ENCODE results near the gene MYO5A.

MYO5A gene

DNA sequence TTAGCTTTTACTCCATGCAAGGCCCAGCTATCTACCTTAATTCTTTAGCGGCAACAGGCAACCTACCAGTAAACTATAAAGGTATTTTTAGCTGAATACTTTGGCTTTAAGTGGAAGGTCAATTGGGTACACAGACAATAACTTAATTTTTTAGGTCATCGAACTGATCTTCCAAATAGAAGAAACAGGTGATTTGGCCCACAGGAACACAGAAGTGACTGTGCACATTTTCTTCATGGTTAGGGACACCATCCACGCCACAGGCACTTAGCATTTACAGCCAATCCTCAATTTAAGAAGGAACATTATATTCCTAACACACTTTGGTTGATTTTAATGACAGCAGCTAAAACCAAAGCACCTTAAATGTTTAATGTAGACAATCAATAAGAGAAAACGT lies 38.2 kb upstream of the MYO5A start:
- peak overlapping the region; percentile 91 for H3K27ac ChIP-seq
- TF ChIP-seq, protein P1, sequence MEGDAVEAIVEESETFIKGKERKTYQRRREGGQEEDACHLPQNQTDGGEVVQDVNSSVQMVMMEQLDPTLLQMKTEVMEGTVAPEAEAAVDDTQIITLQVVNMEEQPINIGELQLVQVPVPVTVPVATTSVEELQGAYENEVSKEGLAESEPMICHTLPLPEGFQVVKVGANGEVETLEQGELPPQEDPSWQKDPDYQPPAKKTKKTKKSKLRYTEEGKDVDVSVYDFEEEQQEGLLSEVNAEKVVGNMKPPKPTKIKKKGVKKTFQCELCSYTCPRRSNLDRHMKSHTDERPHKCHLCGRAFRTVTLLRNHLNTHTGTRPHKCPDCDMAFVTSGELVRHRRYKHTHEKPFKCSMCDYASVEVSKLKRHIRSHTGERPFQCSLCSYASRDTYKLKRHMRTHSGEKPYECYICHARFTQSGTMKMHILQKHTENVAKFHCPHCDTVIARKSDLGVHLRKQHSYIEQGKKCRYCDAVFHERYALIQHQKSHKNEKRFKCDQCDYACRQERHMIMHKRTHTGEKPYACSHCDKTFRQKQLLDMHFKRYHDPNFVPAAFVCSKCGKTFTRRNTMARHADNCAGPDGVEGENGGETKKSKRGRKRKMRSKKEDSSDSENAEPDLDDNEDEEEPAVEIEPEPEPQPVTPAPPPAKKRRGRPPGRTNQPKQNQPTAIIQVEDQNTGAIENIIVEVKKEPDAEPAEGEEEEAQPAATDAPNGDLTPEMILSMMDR (conservative IDR thresholded peaks at IDR 0.05): no peak

DNA sequence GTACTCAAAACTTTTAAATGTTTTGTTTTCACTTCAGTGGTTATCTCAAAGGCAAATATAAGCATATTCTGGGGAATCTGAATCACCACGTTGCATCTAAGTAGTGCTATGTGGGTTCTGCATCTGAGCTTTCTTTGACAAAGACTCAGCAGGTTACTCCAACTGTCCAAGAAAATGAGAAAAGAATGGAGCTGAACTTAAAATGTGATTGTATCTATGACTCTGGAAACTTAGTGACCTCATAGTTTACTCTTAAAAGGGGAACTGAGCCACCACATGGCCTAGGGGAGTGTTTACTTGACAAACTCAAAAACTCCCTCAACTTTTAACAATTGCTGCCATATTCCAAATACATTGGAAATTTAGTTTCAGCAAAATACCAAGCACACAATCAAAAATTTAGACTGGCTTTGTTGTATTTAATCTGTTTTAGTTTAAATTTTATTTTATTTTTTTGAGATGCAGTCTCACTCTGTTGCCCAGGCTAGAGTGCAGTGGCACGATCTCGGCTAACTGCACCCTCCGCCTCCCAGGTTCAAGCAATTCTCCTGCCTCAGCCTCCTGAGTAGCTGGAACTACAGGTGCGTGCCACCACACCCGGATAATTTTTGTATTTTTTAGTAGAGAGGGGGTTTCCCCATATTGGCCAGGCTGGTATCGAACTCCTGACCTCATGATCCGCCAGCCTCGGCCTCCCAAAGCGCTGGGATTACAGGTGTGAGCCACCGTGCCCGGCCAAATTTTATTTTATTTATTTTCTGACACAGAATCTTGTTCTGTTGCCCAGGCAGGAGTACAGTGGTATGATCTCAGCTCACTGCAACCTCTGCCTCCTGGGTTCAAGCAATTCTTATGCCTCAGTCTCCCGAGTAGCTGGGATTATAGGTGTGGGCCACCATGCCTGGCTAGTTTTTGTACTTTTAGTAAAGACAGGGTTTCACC lies 37.0 kb upstream of the MYO5A start:
- peak overlapping the region; percentile 91 for H3K27ac ChIP-seq

DNA sequence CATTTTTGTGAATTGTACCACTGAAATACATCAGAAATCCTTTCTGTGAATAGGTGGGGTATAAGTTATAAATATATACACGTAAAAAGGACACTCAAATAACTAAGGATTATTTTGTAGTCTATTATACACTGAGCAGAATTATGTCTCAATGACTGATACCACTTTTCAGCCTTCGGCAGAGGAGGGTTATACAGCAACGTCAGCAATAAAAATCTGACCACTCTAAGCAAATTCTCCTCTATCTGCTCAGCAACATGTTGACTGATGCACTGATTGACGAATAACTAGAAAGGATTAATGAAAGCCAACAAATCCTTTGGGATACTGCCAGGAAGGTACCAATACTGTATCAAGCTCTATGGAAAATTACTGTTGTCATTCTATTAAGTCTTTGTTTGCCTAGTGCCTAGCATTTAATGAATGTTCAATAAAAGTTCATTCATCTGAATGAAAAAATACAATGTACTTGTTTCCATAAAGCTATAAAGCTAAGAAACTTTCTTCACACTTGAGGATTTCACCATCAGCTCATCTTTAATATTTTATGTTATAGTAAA lies 34.9 kb upstream of the MYO5A start:
- TF ChIP-seq, protein P1 (conservative IDR thresholded peaks at IDR 0.05): no peak
- H3K27ac ChIP-seq: peak overlapping the region; percentile 38

DNA sequence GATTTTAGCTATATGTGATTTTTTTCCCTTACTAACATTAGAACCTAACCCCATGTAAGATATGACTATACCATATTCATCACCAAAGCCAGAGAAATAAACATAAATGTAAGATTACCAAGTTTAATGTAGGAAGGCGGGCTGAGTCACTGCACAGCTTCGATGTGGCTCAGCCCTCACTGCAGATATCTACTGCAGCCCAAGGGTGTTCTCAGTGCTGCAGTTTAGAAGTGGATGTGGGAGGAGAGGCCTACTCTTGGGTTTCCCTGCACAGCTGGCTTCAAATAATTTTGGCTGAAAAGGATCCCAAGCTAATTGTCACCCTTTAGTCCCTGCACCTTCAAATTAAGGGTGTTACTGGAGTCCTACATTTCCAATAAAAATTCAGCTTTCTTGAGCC lies 30.9 kb upstream of the MYO5A start:
- TF ChIP-seq, protein P1 (conservative IDR thresholded peaks at IDR 0.05): no peak
- H3K27ac ChIP-seq: no peak overlapping the region

DNA sequence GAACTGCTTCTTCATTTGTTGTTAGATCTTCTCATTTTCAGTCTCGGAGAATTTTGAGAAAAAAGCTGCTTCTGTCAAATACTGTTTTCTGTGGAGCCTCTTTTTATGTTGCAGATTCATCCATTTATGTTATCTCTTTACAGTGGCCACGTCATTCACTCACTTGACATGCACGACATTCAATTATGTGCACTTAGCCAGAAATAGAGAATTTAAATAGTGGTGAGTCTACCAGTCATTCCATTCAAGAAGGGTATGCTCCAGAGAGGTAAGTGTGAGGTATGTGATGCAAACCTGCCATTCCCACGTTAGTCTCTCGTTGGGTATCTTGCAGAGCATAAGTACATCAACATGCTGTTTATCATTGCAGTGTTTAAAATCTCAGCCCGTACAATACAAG lies 30.3 kb upstream of the MYO5A start:
- H3K27ac ChIP-seq: no peak overlapping the region
- TF ChIP-seq, protein P1 (conservative IDR thresholded peaks at IDR 0.05): no peak

DNA sequence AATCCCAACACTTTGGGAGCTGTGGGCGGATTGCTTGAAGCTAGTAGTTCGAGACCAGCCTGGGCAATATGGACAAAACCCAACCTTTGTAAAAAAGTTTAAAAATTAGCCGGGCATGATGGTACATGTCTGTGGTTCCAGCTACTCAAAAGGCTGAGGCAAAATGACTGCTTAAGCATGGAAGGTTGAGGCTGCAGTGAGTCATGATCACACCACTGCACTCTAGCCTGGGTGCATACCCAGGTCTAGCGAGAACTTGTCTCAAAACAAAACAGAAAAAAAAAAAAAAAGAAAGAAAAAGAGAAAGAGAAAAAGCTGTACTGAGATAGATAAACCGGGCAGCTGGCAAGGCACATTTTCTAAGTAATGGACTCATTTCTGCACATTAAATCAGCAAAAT lies 29.5 kb upstream of the MYO5A start:
- TF ChIP-seq, protein P1 (conservative IDR thresholded peaks at IDR 0.05): no peak
- no peak overlapping the region for H3K27ac ChIP-seq

DNA sequence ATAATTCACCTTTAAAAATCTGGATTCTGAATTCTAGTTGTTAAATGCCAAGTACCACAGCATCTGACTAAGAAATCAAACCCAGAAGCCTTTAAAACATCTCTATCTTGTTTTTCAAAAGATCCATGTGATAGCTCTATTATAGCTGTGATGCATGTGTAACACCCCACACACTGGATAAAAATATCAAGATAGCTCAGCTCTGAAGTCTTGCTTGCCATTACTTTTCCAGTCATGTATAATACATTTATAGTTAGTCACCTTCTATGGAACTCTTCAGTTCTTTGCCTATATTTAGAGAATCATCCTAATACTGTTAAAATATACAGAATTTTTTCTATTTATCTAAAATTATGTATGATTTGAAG lies 28.6 kb upstream of the MYO5A start:
- no peak overlapping the region for H3K27ac ChIP-seq
- TF ChIP-seq, protein P1 (conservative IDR thresholded peaks at IDR 0.05): no peak
